Activated gamma-delta T cell (primary cell): Measurements from ENCODE around the gene FOXO6.
A peak's percentile ranks its signal among the peaks of the same experiment; 100 is the strongest.

ENCODE experiments used
- DNase-seq: peaks from one replicate; lab custom pipeline; 2025; lab: John Stamatoyannopoulos, UW
- total RNA-seq, 2 donors: gene quantifications; one replicate each; lab custom pipeline; 2026; lab: John Stamatoyannopoulos, UW

The FOXO6 gene
- 0.15 to 0.39 reads per million in 2 donors for total RNA-seq

GRCh38 chr1:41360786-41361494 lies at the start of gene FOXO6:
FOXO6 (plus strand) TSS chr1:41361434.
- peak; percentile 72 for DNase-seq

- no peak for DNase-seq
Measured at GRCh38 chr1:41312991-41313645, 48.1 kb upstream of the FOXO6 start.

GRCh38 chr1:41313661-41314131 lies 47.5 kb upstream of the FOXO6 start:
- no peak for DNase-seq

GRCh38 chr1:41314376-41315145 lies 46.7 kb upstream of the FOXO6 start:
- no peak for DNase-seq

- no peak for DNase-seq
Measured at GRCh38 chr1:41315146-41315822, 46.0 kb upstream of the FOXO6 start.

- no peak for DNase-seq
Measured at GRCh38 chr1:41315871-41316270, 45.4 kb upstream of the FOXO6 start.

- no peak for DNase-seq
Measured at GRCh38 chr1:41317361-41317760, 43.9 kb upstream of the FOXO6 start.

GRCh38 chr1:41318135-41318534 lies 43.1 kb upstream of the FOXO6 start:
- DNase-seq, result no peak

- DNase-seq, result no peak
Measured at GRCh38 chr1:41319106-41319755, 42.0 kb upstream of the FOXO6 start.

- DNase-seq, result no peak
Measured at GRCh38 chr1:41319807-41320711, 41.2 kb upstream of the FOXO6 start.

- DNase-seq, result no peak
Measured at GRCh38 chr1:41320895-41321676, 40.1 kb upstream of the FOXO6 start.

GRCh38 chr1:41322101-41322661 lies 39.1 kb upstream of the FOXO6 start:
- no peak for DNase-seq

GRCh38 chr1:41322835-41323234 lies 38.4 kb upstream of the FOXO6 start:
- no peak for DNase-seq

GRCh38 chr1:41323243-41323642 lies 38.0 kb upstream of the FOXO6 start:
- no peak for DNase-seq

- DNase-seq, result no peak
Measured at GRCh38 chr1:41325801-41326200, 35.4 kb upstream of the FOXO6 start.

GRCh38 chr1:41327383-41327999 lies 33.7 kb upstream of the FOXO6 start:
- no peak for DNase-seq

GRCh38 chr1:41328001-41328615 lies 33.1 kb upstream of the FOXO6 start:
- no peak for DNase-seq
